T-helper 1 cell (primary cell): ENCODE measurements around the gene CLDN18.

Source experiments
- DNase-seq, 5 donors: peaks; one replicate each; pipeline ENCODE4 v3.0.0-alpha.2; 2012 to 2020
- total RNA-seq, 4 donors: gene quantifications; one replicate each; lab custom pipeline; 2026; lab: John Stamatoyannopoulos, UW

CLDN18 gene
- total RNA-seq, result 0 reads per million in 4 donors

DNA sequence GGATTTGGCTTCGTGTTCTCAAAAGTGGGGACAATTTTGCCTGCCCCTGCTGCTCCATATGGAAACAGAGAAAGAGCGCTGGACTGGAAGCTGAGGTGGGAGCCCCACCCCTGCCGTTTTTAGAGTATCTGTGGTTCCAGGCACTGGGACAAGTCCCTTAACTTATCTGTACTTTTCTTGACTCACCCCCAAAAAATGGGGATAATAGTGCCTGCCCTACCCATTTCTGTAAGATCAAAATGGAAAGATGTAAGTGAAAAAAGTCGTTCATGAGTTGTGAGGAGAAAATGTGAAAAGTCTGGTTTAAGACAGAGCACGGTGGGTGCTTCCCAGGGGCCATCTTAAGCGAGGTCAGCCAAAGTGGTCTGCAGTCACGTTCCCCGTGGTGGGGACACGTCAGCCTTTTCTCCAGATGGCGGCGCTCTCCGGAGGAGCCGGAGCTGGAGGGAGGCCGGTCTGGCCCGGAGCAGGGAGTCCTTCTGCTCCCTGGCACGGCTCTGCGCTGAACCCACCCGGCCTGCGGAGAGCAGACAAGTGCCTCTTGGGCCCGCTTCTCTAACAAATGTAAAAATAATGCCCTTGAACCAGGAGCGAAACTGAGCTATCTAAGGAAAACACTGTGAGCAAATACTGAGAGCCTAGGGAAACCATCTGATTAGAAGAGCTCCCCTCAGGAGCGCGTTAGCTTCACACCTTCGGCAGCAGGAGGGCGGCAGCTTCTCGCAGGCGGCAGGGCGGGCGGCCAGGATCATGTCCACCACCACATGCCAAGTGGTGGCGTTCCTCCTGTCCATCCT lies at the start of gene CLDN18:
TSS of gene CLDN18 (plus strand) at position 690 of the 797 bp plus-strand sequence. CDS start at position 751, 61 bp downstream.
- DNase-seq, result no peak

GRCh38 chr3:137962251-137962650 lies 47.7 kb upstream of the CLDN18 start:
- DNase-seq, result no peak

- no peak for DNase-seq
These were observed 46.5 kb upstream of the CLDN18 start for GRCh38 chr3:137963463-137963862.

DNA sequence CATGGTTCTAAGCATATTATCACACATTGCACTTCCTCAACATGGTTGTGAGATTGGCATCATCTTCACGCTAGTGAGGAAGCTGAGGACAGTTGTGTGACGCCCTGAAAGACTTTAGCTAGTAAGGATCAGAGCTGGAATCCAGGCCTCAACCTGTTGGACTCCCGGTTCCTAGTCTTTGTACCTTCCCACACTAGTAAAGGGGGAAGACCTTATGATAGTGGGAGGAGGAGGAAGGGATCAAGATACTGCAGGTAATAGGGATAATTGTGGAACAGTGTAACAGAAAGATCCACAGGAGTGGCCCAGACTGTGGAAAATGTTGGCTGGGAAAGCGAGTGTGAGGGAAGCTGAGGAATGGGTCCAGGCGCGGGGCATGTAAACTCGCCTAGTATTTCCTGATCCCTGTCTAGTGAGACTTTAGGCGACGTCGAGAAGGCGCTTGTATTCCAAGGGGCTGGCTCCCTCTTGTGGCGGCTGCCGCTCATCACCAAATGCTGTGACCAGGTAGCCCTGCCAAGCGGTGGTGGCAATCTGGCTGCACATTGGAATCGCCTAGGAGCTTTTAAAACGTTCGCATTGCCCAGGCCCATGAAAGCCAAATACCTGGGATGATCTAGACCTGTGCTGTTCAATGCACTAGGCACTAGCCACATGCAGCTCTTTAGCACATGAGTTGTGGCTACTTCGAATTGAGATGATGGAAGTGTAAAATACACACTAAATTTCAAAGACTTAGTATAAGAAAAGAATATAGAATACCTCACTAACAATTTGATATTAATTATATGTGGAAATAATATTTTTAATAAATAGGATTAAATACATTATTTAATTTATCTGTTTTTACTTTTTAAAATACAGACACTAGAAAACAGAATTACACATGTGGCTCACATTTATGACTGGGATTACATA lies 38.8 kb upstream of the CLDN18 start:
- DNase-seq, result peak in 3 of 5 donors; percentile 12 to 42 (median 35)

DNA sequence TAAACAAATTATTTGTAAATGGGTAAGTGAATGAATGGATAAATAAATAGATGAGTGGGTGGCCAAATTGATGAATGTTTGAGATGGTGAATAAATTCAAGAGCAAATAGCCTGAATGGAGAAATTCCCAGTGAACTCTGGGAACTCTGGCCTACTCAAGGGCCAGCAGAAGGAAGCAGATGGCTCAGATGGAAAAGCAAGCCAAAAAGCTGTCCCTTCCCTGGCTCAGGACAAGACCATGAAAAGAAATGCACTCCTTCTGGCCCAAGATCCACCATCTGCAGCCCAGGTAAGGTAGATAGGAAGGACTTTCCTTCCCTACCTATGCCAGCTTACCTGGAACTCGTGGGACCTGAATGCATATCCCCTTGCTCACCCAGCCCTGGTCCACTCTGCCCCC lies 37.6 kb upstream of the CLDN18 start:
- no peak for DNase-seq

DNA sequence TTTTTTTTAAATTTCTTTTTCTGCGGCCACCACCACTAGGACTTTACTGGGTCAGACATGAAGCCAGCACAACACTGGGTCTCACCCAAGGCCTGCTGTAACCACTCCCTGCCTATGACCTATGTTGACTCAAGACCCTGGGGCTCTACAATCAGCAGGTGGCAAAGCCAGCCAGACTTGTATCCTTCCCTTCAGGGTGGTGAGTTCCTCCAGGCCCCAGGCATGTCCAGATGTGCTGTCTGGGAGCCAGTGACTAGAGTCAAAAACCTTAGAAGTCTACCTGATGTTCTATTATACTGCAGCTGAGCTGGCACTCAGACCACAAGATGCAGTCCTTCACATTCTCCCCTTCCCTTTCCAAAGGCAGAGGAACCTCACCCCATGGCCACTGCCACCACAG lies 31.6 kb upstream of the CLDN18 start:
- DNase-seq, result no peak

- no peak for DNase-seq
These were observed 22.2 kb upstream of the CLDN18 start for GRCh38 chr3:137987723-137988122.

DNA sequence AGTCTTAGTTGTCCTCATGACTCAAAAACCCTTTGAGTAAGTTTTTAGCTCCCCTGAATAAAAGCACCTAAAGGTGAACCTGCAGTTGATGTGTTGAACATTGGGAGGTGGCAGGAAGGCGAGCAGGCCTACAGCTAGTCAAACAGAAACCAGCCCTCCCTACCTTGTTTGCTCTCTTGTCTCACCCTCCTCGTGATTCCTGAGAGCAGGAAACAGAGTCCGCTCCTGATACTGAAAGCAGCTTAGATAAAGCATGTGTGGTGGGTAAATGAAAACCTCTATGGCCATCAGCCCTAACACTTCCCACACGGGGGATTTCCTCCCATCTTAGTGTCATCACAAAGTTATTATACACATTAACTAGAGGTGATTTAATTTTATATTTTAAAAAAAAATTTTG lies 21.8 kb upstream of the CLDN18 start:
- DNase-seq, result no peak

DNA sequence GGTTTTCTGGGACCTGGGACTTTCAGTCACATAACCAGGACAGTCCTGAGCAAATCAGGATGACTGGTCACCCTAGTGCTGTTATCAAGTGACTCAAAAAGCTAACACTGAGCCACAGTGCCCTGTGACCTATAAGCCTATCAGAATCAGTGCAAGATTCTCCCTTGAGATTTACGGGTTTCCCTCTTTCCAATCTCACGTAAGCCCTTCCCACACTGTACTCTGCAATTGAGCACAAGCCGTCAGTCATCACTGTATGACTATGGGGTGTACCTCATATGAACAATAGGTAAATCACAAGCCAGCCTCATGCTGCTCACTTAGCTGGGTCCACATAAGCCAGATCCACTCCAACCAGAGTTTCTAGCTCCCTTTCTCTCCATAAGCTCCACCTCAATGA lies 21.0 kb upstream of the CLDN18 start:
- no peak for DNase-seq

- DNase-seq, result no peak
These were observed 19.5 kb upstream of the CLDN18 start for GRCh38 chr3:137990427-137990826.

DNA sequence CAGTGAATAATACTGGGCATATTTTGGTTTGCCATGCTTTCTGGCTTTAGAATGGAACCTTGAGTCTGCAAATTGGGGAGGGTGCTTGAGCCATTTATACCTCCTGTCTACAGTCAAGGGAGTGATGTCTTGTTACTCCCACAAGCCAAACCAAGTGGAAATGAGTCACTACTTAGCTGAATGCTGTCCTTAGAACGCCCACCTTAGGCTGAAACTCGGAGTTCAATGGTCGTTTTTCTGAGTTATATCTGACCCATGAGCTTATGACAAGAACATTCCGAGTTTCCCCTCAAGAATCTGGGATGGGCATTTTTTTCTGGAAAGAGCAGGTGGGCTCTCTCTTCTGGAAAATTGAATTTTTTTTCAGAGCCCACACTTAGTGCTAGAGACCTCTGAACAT lies 17.4 kb upstream of the CLDN18 start:
- no peak for DNase-seq

GRCh38 chr3:137998121-137999042 lies 11.6 kb upstream of the CLDN18 start:
- DNase-seq, result no peak

DNA sequence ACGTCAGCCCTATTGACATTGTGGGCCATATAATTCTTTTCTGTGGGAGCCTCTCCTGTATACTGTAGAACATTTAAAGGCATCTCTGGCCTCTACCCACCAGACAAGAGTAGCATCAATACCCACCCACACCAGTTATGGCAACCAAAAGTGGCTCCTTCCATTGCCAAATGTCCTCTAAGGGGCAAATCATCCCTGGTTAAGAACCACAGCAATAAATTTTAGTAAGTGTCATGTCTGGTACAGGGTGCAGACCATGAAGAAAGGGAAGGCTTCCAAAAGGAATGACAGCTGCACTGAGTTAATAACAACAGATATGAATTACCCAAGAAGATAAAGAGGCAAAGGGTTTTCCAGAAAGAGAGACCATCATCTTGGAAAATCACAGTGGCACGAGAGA lies 6.9 kb upstream of the CLDN18 start:
- DNase-seq, result no peak

- no peak for DNase-seq
These were observed 4.3 kb upstream of the CLDN18 start for GRCh38 chr3:138005627-138006026.

DNA sequence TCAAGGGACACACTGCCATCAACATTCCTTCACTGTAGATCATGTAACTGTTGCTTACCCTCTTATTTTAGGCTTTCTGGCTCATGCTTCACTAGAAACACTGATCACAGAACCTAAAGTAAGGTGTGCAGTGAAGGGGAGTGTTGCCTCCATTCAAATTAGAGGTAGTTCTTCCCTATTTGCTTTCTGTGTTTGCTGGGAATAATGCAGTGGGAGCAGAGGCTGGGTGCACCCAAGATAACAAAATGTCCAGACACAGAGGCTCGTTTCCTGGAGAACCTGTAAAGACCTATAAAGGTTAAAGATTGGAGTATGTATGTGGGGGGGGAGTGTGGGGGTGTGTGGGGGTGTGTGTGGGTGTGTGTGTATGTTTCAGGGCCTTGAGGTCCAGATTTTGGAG lies 2.1 kb upstream of the CLDN18 start:
- DNase-seq, result no peak

DNA sequence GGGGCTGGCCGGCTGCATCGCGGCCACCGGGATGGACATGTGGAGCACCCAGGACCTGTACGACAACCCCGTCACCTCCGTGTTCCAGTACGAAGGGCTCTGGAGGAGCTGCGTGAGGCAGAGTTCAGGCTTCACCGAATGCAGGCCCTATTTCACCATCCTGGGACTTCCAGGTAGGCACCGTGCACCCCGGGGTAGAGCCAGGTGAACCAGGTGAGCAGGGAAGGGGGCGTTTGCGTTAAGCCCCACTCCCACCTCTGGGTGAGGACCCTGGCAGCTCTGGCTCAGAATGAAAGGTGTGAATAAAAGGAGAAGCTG lies 267 bp downstream of the CLDN18 start:
- no peak for DNase-seq

DNA sequence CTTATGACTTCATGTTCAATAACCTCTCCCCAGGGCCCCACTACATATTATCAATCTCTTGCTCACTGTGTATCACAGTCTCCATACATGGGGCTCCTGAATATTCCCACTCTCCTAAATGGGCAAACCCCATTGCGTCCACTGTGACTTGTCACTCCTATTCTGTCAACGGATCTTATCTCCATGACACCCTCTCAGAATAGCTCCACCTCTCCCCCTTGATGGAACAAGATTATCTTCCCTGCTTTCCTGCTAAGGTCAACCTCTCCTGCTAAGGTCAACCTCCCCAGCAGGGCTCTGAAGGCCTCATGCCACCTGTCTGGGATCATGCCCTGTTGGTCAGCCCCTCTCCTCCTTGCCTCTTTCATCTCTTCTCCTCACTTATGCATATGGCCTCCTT lies 1.8 kb downstream of the CLDN18 start:
- no peak for DNase-seq

- no peak for DNase-seq
These were observed 2.6 kb downstream of the CLDN18 start for GRCh38 chr3:138012526-138012925.

- DNase-seq, result no peak
These were observed 6.1 kb downstream of the CLDN18 start for GRCh38 chr3:138016065-138016464.

GRCh38 chr3:138019281-138020069 lies 9.5 kb downstream of the CLDN18 start:
- no peak for DNase-seq

DNA sequence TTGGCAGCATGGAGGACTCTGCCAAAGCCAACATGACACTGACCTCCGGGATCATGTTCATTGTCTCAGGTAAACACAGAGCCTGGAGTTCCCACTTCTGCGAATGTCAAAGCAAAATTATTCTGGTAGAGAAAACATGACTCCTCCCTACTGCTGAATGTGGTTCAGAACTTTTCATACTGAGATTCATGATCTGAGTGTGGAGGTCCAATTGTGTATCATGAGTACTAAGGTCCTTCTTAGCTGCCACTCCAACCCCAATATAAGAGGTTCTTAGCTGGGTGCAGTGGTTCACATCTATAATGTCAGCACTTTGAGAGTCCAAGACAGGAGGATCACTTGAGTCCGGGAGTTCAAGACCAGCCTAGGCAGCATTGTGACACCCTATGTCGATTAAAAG lies 13.8 kb downstream of the CLDN18 start:
- no peak for DNase-seq

DNA sequence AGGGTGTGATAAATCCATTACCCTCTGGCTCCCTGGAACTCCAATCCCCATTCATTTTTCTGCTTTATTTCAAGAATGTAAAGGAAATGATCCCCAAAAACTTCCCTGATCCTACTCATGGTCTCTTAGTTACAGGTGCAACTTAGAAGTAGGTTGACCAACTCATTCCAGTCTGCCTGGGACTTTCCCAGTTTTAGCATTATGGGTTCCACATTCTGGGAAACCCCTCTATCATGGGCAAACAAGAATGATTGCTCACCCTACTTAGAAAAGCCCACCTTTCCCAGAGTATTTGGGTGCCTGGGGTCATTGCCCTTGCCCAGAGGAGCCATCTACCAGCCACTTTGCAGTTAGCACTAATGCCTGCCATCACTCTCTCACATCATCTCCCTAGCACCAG lies 15.6 kb downstream of the CLDN18 start:
- DNase-seq, result no peak
